Effector CD8-positive, alpha-beta T cell (primary cell): Measurements from ENCODE around the gene USH1C.

Experiments
- DNase-seq: peaks from one replicate; lab custom pipeline; 2025; lab: John Stamatoyannopoulos, UW

USH1C gene

DNA sequence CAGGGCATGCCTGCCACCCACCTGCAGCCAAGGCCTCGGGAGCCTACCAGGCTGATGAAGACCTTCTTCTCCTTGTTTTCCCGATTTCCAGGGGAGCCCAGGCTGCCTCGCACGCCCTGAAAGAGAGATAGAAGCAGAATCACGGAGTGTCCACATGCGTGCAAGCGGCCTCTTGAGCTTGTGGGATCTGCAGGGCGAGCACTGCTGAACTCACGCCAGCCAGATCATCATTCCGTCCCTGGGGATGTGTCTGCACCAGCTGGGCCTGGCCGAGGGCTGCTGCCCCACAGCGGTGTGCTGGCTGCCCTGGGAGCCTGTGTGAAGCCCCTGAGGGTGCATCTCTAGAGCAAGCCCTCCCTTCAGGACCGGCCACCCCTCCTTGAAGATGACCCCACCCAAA is 17.9 kb downstream of the USH1C start:
- no peak for DNase-seq

DNA sequence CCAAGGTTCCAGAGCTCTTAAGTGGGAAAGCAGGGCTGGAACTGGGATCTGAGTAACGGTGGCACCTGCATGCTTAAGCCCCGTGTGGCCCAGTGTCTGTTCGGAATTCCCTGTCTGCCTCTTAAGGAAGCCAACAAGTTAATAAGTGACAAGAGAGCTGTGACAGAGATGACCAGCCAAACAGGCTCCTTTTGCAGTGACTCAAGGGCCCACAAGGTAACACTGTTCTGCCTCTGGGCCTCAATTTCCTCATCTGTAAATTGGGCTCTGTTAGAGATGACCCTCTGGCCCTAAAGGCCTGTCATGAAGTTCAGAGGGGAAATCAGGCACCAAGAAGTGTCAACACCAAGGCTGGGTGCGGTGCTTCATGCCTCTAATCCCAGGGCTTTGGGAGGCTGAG is 18.6 kb downstream of the USH1C start:
- DNase-seq: no peak

DNA sequence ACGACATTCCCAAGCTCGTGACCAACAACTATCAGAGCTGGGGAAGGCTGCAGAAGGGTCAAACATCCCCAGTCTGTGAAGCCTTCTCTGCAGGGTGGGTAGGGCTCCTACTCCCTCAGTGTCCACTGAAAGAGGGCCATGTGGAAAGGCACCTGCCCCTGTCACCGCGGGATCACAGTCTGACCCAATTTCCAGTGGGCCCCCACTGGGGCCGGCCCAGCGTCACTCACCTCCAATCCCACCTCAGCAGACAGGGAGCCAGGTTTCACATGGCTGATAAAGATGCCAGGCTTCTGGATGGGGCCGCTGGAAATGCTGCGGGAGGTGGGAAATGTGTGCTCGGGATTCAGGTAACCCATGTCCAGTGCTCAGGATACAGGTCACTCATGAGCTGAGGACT is 20.0 kb downstream of the USH1C start:
- no peak for DNase-seq

DNA sequence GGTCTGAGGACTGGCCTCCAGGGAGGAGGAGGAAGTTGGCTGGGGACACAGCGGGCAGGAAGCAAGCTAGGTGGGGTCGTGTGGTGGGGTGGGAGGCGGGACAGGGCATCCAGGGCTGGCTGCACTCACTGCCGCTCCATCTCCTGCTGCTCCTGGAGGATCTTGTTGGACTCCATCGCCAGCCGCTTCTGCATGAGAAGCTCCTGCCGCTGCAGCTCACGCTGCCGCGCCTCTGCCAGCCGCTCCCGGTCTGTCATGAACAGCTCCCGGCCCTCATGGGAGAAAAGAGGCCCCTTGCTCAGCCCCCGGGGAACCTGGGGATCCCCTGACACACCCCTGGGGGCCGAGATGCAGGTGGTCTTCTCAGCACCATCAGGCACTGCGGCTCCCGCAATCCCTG is 21.6 kb downstream of the USH1C start:
- DNase-seq: no peak

DNA sequence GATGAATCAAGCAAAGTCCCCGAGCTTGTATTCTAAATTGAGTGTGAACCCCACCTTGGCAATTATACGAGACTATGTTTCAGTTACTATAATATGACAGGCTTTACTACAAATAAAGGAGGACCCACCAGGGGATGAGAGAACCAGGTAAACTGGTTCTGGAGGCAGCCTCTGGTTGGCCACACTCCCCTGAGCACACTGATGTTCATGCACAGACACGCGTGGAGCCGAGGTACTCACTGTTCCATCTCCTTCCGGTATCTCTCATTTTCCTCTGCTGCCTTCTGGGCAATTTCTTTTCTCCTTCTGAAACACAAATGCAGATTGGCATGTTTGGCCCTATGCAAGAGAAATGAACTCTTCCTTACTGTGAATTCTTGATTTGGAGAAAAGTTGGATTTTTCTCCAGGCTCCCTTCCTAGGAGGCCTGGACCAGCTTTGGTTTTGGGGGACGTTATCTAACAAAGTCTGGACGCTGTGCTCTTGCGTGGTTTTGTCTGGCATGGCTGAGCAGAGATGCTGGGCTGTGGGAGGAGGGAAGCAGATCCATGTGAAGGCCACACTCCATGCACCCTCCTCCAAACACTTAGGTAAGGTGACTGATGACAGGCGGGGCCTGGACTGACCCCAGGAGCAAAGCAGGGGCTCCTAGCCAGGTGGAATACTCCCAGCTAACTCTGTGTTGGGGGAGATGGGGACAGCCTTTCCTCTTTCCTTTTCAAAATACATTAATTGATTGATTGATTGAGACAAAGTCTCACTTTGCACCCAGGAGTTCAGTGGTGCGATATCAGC is 22.9 kb downstream of the USH1C start:
- DNase-seq: no peak

DNA sequence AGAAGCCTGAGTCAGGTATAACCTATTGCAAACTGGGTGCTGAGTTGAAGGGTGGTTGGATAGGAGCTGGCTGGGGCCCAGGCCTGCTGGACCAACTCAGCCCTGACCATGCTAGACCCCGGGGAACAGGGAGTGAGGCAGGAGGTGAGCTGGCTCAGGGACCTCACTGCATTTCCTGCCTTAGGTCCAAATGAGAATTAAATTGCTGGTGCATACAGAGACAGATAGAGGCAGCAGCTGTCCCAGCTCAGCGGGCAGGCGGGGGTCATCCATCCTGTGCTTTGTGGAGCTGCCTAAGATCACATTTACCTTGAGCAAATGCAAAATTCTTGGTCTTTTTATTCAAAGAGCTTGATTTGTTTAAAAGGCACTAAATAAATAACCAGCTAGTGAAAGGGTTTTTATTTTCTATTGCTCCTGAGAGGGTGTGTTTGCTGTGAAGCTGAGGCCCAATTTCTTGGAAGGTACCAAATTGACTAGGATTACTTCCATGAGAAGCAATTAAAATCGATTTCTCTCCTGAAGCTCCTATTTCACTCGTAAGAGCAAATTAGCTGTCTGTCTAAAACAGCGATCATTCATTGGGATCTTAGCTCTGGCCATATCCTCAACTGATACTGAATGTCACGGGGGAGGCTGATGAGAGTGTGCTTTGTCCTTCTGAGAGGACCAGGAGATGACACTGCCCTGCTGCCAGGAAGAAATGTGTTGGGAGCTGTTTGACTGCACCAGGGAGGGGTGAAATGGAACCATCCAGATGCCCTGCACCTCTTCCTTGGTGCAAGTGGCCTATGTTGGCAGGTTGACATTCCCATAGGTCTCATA is 24.9 kb downstream of the USH1C start:
- DNase-seq: no peak

DNA sequence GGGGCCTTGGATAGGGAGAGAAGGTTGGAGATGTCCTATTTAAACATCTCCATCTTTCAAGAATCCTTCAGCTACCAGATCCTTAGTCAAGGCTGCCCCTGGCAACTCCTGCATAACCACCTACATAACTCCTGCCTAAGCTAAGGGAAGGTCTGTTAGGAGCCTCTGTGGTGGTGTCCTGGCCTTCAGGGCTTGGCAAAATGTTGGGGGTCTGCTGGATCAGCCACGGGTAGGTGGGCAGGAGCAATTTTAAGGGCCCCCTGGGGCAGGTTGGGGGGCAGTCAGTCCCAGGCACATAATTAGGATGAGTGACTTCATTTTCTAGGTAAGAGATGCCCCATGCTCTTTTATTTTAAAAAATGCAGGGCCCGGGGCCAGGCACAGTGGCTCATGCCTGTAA is 25.9 kb downstream of the USH1C start:
- no peak for DNase-seq

DNA sequence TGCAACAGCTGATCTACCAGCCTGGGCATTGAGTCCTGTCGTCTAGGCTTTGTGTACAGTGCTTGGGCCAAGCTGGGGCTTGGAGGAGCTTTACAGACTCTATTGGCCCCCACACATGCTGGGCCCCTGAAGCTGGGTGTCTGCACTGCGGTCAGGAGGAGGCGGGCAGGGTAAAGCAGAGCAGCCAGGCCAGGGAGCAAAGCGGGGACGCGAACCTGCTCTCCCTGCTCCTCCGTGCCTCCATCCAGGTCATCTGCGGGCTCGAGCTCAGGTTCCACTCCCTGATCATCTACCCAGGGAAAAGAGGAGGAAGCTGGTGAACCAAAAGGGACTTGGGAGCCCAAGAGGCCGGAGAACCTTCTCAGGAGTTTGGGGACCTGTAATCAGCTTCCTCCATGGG is 27.0 kb downstream of the USH1C start:
- DNase-seq: no peak

DNA sequence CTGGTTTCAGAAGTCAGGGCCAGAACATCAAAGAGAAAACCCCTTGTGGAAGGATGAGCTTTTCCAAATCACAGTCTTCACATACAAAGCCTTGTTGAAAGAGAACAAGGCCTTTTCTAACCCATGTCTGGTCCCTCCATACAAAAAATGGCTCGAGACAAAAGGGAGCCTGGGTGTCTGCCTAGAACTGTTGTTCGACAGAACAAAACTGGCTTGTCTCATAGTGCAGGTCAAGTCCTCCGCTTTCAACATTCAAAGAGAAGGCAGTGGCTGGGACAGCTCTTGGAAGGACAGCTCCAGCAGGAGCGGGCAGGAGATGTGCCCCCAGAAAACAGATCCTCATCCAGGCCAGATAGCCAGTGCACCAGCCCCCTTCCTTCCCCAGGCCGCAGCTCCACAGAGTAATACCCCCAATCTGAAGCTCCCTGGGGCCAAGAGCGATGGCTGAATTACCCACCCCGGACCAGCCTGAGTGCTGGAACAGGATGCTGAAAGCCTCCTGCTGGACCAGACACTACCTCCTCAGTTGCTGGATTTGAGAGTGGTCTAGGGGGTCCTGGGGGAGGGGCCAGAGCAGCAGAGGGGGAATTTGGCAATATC is 27.6 kb downstream of the USH1C start:
- DNase-seq: no peak

DNA sequence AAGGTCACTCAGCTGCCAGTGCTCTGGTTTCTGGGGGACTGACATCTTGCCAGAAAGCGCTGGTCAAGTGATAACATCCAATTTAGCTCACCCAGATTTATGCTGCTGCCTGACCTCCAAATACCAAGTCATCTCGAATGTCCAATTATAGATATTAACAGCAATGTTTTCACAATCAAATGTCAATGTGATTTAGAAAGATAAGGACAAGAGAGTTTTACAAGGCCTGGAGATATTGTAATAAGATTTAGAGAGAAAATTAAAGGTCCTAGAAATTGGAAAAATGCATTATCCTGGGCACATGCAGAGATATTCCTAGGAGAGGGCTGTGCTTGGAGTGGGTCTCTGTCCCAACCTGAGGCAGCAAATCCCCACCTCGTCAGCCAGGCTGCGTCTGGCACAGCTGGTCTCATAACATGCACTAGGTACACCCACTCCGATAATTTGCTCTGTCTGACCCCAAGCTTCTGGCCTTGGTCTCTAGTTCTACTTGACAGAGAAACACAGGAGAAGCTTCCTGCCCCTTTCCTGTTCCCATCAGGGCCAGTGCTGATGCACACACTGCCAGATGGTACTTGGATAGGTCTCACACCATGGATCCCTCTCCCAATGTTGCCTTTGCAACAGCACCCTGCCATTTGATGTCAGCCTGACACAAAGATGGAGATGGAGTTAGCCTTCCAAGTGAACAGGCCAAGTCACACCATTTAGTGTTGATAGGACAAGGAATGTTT is 28.6 kb downstream of the USH1C start:
- DNase-seq: no peak

DNA sequence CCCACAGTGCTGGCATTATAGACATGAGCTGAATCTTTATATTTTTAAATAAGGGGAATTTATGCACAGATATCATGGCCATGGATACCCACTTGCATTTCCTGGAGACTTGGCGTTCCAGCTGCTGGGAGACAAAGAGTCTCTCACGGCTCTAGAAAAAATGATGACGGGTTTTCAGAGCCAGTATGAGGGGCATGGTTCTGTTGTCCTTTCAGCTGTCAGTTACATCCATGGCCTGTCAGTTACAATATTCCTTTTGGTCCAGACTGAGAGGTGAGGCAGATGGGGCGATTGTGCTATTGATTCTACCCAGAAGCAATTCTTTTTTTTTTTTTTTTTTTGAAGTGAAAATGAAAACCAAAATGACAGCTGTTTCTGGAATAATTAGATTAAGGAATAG is 29.7 kb downstream of the USH1C start:
- DNase-seq: no peak

DNA sequence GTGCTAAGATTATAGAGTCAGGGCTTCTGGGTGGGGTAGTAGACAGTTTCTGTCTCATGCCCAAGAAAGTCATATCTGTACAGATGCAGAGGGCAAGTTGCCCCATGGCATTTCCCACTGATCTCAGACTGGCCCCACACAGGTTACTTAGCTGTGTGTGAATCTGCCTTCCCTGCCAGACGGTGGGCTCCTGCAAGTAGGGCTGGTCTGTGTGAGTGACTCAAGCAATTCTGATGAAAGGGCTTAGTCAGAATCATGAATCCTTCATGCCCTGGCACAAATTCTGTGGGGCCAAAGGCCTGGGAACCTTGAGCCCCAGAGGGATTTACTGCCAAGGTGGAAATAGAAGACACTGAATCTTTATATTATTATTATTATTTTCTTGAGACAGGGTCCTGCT is 30.4 kb downstream of the USH1C start:
- no peak for DNase-seq

DNA sequence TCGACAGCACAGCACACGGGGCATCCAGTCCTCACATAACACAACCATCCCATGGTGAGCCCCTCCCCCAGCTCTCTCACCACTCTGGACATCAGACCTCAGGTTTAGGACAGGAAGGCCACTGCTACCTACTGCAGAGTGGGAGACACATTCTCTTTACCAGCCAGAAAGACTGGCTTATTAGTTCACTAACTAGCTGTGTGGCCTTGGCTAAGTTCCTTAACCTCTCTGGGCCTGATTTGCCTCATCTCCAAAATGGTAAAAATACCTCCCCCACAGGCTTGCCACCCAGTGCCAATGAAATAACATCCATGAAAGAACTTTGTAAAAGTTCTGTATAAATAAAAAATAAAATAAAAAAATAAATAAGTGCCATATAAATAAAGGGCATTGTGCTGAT is 32.1 kb downstream of the USH1C start:
- no peak for DNase-seq

DNA sequence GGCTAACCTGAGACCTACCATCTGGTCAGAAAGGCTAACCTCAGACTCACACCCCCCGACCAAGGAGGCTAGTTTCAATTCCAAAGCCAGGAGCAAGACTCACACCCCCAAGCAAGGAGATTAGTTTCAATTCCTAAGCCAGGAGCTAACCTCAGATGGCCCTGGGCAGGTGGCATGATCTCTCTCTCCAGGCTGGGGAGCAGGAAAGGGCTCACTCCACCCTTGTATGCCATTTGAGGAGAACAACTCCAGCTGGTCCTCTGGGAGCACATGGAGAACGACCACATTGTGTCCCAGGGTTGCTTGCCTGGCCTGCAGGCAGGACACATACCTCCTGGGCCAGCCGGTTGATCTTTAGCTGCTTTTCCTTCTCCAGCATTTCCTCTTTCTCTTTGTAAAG is 32.6 kb downstream of the USH1C start:
- DNase-seq: no peak

DNA sequence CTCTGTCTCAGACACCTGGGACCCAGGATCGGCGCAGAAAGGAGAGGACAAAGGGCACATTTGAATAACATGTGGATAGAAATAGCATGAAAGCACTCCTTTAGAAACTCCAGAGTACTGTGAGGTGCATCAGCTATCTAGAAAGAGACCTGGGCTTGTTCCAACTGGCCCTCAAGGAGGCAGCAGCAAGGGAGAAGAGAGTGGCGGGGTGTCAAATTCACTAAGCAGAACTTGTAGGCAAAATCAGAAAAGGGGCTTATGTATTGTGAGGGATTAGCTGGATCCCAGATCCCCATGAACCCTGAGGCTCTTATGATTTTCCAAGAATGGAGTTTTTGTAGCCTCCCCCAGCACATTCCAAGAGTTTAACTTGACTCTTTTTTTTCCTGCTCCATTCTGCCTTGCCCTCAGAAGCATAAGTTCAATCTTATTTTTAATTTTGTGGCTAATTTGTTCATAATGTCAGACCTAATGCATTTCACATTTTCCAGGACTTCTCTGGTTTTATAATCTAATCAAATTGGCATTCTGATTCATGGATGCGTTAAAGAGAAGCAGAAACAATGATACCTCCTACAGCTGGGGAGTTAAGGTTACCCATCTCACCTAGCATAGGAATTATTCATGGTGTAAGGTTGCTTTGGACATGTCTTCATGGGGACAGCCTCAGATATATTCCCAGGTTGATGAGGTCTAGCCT is 33.6 kb downstream of the USH1C start:
- DNase-seq: no peak

DNA sequence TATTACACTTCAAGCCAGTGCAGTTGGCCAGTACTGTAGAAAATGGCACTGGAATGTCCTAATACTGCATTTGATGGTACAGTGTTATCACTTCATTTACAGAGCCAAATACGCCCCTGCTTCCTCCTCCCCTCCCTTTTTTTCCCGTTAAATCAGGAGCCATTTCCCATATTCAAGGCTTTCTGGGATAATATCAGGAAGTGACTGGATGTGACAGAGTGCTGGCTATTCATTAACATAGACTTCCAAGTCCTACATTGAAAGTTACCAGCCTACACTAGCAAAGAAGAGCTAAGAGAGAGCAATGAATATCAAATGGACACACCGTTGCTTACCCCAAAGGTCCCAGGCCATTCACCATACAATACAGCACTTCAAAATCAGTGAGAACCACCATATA is 35.4 kb downstream of the USH1C start:
- DNase-seq: no peak

DNA sequence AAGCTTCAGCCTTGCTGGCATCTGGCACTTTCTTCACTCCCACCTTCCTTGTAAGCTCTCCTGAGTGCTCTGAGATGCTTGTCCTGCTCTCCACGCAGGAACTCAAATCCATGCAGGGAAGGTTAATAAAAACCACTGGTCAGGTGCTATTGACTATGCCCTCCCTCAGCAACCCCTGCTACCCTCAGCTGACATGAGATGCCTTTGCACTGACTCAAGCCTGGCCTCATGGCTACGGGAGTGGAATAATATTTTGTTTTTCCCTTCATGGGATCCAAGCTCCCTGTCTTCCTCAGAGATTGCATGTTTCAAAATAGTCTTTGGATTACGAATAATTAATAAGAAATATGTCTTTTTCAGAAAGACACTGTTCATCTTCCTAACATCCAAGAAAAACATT is 35.9 kb downstream of the USH1C start:
- DNase-seq: no peak

DNA sequence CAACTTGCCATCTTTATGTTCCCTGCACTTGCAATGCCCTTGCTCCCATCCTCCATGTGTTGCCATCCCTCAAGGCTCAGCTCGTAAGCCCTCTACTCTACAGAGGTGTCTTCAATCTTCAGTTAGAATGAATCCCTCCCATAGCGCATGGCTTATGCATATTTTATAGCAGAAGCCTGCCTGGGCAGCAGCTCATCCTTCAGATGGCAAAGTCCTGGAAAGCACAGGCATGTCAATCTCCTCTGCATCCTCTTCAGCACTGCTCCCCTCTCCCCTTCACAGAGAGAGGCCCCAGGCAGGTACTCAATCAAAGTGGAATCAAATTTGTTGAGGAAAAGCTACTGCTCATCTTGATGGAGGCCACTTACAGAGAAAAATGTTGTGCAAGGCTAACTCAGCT is 36.4 kb downstream of the USH1C start:
- DNase-seq: no peak

DNA sequence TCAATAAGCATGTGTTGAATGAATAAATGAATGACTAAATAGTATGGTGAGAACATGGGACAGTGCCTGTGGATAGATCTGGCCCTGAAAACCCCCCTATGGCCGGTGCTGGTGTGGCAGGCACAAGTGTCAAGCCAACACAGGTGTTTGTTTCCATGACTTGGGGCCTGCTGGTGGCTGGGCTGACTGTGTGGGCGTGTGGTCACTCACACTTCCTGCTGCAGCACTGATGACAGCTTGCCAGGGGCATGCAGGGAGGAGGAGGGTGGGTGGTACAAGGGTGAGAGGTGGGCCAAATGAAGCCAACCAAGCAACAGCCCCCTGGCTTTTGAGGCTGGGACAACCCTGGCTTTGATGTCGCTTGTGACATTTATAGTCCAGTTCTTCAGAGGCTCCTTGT is 37.3 kb downstream of the USH1C start:
- DNase-seq: no peak

DNA sequence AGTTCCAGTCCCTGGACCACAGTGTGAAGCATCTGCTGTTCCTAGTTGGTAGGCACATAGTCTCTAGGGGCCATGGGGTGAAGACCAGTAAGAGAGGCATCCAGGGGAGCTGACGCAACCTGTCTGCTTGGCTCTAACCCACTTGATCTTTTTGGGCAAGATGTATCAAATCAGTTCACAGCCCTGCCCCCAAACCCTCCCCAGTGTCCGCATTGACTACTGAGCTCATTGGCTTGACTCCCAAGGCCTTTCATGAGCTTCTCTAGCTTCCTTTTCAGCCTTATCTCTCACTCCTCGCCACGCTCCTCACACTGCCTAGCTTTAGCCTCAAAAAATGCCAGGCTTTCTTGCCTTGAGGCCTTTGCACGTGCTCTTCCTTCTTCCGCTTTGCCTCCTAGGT is 37.9 kb downstream of the USH1C start:
- no peak for DNase-seq

DNA sequence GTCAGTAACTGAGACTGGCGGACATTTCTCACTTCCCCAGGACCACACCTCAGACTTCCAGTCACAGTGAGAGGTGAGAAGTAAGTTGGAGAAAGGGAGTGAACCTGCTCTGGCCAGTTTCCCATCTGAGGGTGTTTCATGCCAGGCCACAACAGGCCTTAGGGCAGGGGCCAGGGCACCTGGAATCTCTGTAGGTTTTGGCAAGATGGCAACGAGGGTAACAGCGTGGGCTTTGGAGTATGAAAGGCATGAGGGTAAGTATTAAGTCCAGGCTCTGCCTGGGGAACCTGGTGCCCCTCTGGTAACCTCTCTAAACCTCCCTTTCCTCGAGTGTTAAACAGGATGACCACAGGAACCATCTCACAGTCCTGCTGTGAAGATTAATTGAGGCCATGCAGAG is 39.1 kb downstream of the USH1C start:
- DNase-seq: no peak
